ENCODE results near the gene AKNAD1. TPM values are rescaled to one million over a fixed set of nuclear protein-coding genes. Genes with fewer than 3 reads are reported as not detected.
"Not testable (repeated sequence)": the region's sequence is repeated elsewhere in the genome, so short reads cannot be mapped to it uniquely, and the experiment has no call there.

The AKNAD1 gene
- total RNA-seq, 1 experiment from 2014 or later = not detected

GRCh38 chr1:108791790-108792189 is 65.1 kb downstream of the AKNAD1 start:
- no peak overlapping the region for H3K27ac Mint-ChIP-seq (ENCODE audit: unreplicated experiment)
- peaks cover 5% of the 10 kb centered on the region for H3K4me1 Mint-ChIP-seq (ENCODE audit: low read depth, unreplicated experiment)
- no peak overlapping the region for H3K4me3 Mint-ChIP-seq (ENCODE audit: unreplicated experiment)
- H3K27me3 ChIP-seq (replicated peaks; ENCODE audit: control insufficient read depth, insufficient read depth, low read length) = no peaks in the 10 kb centered on the region
- intact Hi-C loops (cut with micrococcal nuclease; ENCODE audit: unreplicated experiment) = no loop called here
- TF ChIP-seq CTCF (IDR thresholded peaks at IDR 0.05; ENCODE audit: insufficient read depth in 1 of 2, low read depth in 1 of 2, low read length in 1 of 2, severe bottlenecking in 1 of 2, unreplicated experiment in 1 of 2) = no peak
- peaks cover 18% of the 10 kb centered on the region for H3K9me3 Mint-ChIP-seq (ENCODE audit: unreplicated experiment)
- ChIA-PET CTCF (no interaction called here), POLR2A (no interaction called here)
- H3K4me1 ChIP-seq = peaks cover 4% of the 10 kb centered on the region; the same call in 1 of the 2 replicates
- H3K4me3 ChIP-seq (ENCODE audit: low read depth, low read length) = no peak overlapping the region
- H3K36me3 Mint-ChIP-seq (ENCODE audit: insufficient read depth, unreplicated experiment) = peaks cover 26% of the 10 kb centered on the region
- H3K36me3 ChIP-seq (ENCODE audit: control insufficient read depth, insufficient read depth, low read length) = no peaks in the 10 kb centered on the region
- DNase-seq = no peak
- H3K9me3 ChIP-seq = peaks cover 6% of the 10 kb centered on the region
- H3K27me3 Mint-ChIP-seq (ENCODE audit: insufficient read depth, unreplicated experiment) = no peaks in the 10 kb centered on the region
- BruUV-seq (replicated peaks) = no TSS peak

- peaks cover 8% of the 10 kb centered on the region for H3K9me3 ChIP-seq
- peaks cover 10% of the 10 kb centered on the region for H3K9me3 Mint-ChIP-seq (ENCODE audit: unreplicated experiment)
These were observed 71.0 kb downstream of the AKNAD1 start for GRCh38 chr1:108785880-108786279.

GRCh38 chr1:108785264-108785663 is 71.6 kb downstream of the AKNAD1 start:
- H3K27me3 ChIP-seq (replicated peaks; ENCODE audit: control insufficient read depth, insufficient read depth, low read length) = no peaks in the 10 kb centered on the region
- Mint-ChIP-seq H3K36me3 (ENCODE audit: insufficient read depth, unreplicated experiment) (peaks cover 40% of the 10 kb centered on the region), H3K9me3 (ENCODE audit: unreplicated experiment) (peaks cover 10% of the 10 kb centered on the region), H3K4me3 (ENCODE audit: unreplicated experiment) (no peak overlapping the region), H3K27ac (ENCODE audit: unreplicated experiment) (no peak overlapping the region), H3K27me3 (ENCODE audit: insufficient read depth, unreplicated experiment) (no peaks in the 10 kb centered on the region), H3K4me1 (ENCODE audit: low read depth, unreplicated experiment) (peaks cover under 1% of the 10 kb centered on the region)
- intact Hi-C loops (cut with micrococcal nuclease; ENCODE audit: unreplicated experiment) = no loop called here
- H3K4me1 ChIP-seq = peaks cover 7% of the 10 kb centered on the region; the same call in 1 of the 2 replicates
- no TSS peak for BruUV-seq (replicated peaks)
- H3K36me3 ChIP-seq (ENCODE audit: control insufficient read depth, insufficient read depth, low read length) = no peaks in the 10 kb centered on the region
- POLR2A ChIA-PET = no interaction called here
- DNase-seq = no peak
- no peak for TF ChIP-seq CTCF (IDR thresholded peaks at IDR 0.05; ENCODE audit: insufficient read depth in 1 of 2, low read depth in 1 of 2, low read length in 1 of 2, severe bottlenecking in 1 of 2, unreplicated experiment in 1 of 2)
- H3K4me3 ChIP-seq (ENCODE audit: low read depth, low read length) = no peak overlapping the region
- CTCF ChIA-PET = no interaction called here
- H3K9me3 ChIP-seq = peaks cover 8% of the 10 kb centered on the region

More at GRCh38 chr1:108785880-108786279, 71.0 kb downstream of the AKNAD1 start:
- ChIA-PET CTCF (no interaction called here), POLR2A (no interaction called here)
- H3K27me3 Mint-ChIP-seq (ENCODE audit: insufficient read depth, unreplicated experiment) = no peaks in the 10 kb centered on the region
- no TSS peak for BruUV-seq (replicated peaks)
- no peaks in the 10 kb centered on the region for H3K27me3 ChIP-seq (replicated peaks; ENCODE audit: control insufficient read depth, insufficient read depth, low read length)
- H3K36me3 Mint-ChIP-seq (ENCODE audit: insufficient read depth, unreplicated experiment) = peaks cover 40% of the 10 kb centered on the region
- TF ChIP-seq CTCF (IDR thresholded peaks at IDR 0.05; ENCODE audit: insufficient read depth in 1 of 2, low read depth in 1 of 2, low read length in 1 of 2, severe bottlenecking in 1 of 2, unreplicated experiment in 1 of 2) = no peak
- H3K4me3 Mint-ChIP-seq (ENCODE audit: unreplicated experiment) = no peak overlapping the region
- intact Hi-C loops (cut with micrococcal nuclease; ENCODE audit: unreplicated experiment) = no loop called here
- peaks cover 5% of the 10 kb centered on the region for H3K4me1 Mint-ChIP-seq (ENCODE audit: low read depth, unreplicated experiment)
- no peaks in the 10 kb centered on the region for H3K36me3 ChIP-seq (ENCODE audit: control insufficient read depth, insufficient read depth, low read length)
- no peak overlapping the region for H3K4me3 ChIP-seq (ENCODE audit: low read depth, low read length)
- no peak overlapping the region for H3K27ac Mint-ChIP-seq (ENCODE audit: unreplicated experiment)
- DNase-seq = no peak
- peaks cover 8% of the 10 kb centered on the region; the same call in 1 of the 2 replicates for H3K4me1 ChIP-seq

GRCh38 chr1:108781575-108781944 is 75.3 kb downstream of the AKNAD1 start:
- intact Hi-C loops (cut with micrococcal nuclease; ENCODE audit: unreplicated experiment); H3K4me1 ChIP-seq; CTCF ChIA-PET; H3K36me3 ChIP-seq (ENCODE audit: control insufficient read depth, insufficient read depth, low read length); H3K4me3 ChIP-seq (ENCODE audit: low read depth, low read length); H3K4me3 Mint-ChIP-seq (ENCODE audit: unreplicated experiment); H3K27me3 ChIP-seq (replicated peaks; ENCODE audit: control insufficient read depth, insufficient read depth, low read length); H3K9me3 ChIP-seq; POLR2A ChIA-PET; H3K9me3 Mint-ChIP-seq (ENCODE audit: unreplicated experiment); BruUV-seq (replicated peaks); H3K4me1 Mint-ChIP-seq (ENCODE audit: low read depth, unreplicated experiment); DNase-seq; H3K27ac Mint-ChIP-seq (ENCODE audit: unreplicated experiment); H3K27me3 Mint-ChIP-seq (ENCODE audit: insufficient read depth, unreplicated experiment): not testable (repeated sequence)
- peaks cover 42% of the 10 kb centered on the region for H3K36me3 Mint-ChIP-seq (ENCODE audit: insufficient read depth, unreplicated experiment)
